OCI-LY1 (cell line): ENCODE measurements around the gene STX17.

Experiments
- H2AFZ ChIP-seq: fragments of 200-600 bp; sonication (generic), shearing (Covaris generic); 2 replicates; pipeline ENCODE4 v1.6.0; 2014; ENCODE audit warnings: antibody characterized with exemption, mild to moderate bottlenecking, low read length
- H3F3A ChIP-seq: fragments of 200-600 bp; sonication (generic), shearing (Covaris generic); 2 replicates; pipeline ENCODE4 v1.6.0; 2014; ENCODE audit warnings: mild to moderate bottlenecking, antibody characterized with exemption, low read length, moderate library complexity; ENCODE audit not compliant: insufficient read depth
- H3K27ac ChIP-seq: fragments of 200-600 bp; sonication (generic); 2 replicates; pipeline ENCODE4 v1.5.1; 2014; ENCODE audit warnings: low read length, mixed run types, mild to moderate bottlenecking, low read depth; ENCODE audit not compliant: poor library complexity, severe bottlenecking
- H3K27me3 ChIP-seq: fragments of 200-600 bp; sonication (generic); 2 replicates; pipeline ENCODE4 v1.6.0; 2014; ENCODE audit warnings: antibody characterized with exemption, mild to moderate bottlenecking, low read length, moderate library complexity; ENCODE audit not compliant: insufficient read depth
- H3K36me3 ChIP-seq: fragments of 200-600 bp; sonication (generic); 2 replicates; pipeline ENCODE4 v1.6.1; 2014; ENCODE audit warnings: mild to moderate bottlenecking, antibody characterized with exemption, low read length, moderate library complexity, mixed read lengths; ENCODE audit not compliant: insufficient read depth
- H3K4me1 ChIP-seq: fragments of 200-600 bp; sonication (generic); 2 replicates; pipeline ENCODE4 v1.5.1; 2014; ENCODE audit warnings: mild to moderate bottlenecking, low read length, moderate library complexity; ENCODE audit not compliant: insufficient read depth, severe bottlenecking
- H3K4me2 ChIP-seq: fragments of 200-600 bp; sonication (generic), shearing (Covaris generic); 2 replicates; pipeline ENCODE4 v1.6.1; 2014; ENCODE audit warnings: low read length
- H3K4me3 ChIP-seq: fragments of 200-600 bp; sonication (generic); 2 replicates; pipeline ENCODE4 v1.5.1; 2014; ENCODE audit warnings: low read length, low read depth, mild to moderate bottlenecking, mixed read lengths; ENCODE audit not compliant: poor library complexity, severe bottlenecking
- H3K79me2 ChIP-seq: fragments of 200-600 bp; shearing (Covaris generic); 2 replicates; pipeline ENCODE4 v1.6.1; 2016; ENCODE audit warnings: mixed run types, low read length, mixed read lengths; ENCODE audit not compliant: insufficient read depth
- H3K9ac ChIP-seq: fragments of 200-600 bp; sonication (generic), shearing (Covaris generic); 2 replicates; pipeline ENCODE4 v1.6.1; 2014; ENCODE audit warnings: mild to moderate bottlenecking, low read length, mixed read lengths
- H3K9me2 ChIP-seq: fragments of 200-600 bp; sonication (generic), shearing (Covaris generic); 2 replicates; pipeline ENCODE4 v1.6.1; 2014; ENCODE audit warnings: low read depth, mild to moderate bottlenecking, low read length, mixed read lengths
- H3K9me3 ChIP-seq: fragments of 200-600 bp; shearing (Covaris generic); 2 replicates; pipeline ENCODE4 v1.6.1; 2014; ENCODE audit warnings: low read length, mixed read lengths
- H4K20me1 ChIP-seq: fragments of 200-600 bp; sonication (generic), shearing (Covaris generic); 2 replicates; pipeline ENCODE4 v1.6.0; 2016; ENCODE audit warnings: mild to moderate bottlenecking, low read length; ENCODE audit not compliant: insufficient read depth
- EZH2 ChIP-seq: fragments of 200-600 bp; sonication (generic), shearing (Covaris generic); IDR thresholded peaks from 2 replicates; pipeline ENCODE4 v1.8.0; 2017; ENCODE audit warnings: borderline replicate concordance, mixed run types, mild to moderate bottlenecking, antibody characterized with exemption, low read length, moderate library complexity, mixed read lengths
- TF ChIP-seq, protein P1 (sequence below): fragments of 200-600 bp; sonication (generic), shearing (Covaris generic); IDR thresholded peaks from 2 replicates; pipeline ENCODE4 v1.5.1; 2017; ENCODE audit warnings: mild to moderate bottlenecking, antibody characterized with exemption, low read length, moderate library complexity, mixed read lengths

The STX17 gene

DNA sequence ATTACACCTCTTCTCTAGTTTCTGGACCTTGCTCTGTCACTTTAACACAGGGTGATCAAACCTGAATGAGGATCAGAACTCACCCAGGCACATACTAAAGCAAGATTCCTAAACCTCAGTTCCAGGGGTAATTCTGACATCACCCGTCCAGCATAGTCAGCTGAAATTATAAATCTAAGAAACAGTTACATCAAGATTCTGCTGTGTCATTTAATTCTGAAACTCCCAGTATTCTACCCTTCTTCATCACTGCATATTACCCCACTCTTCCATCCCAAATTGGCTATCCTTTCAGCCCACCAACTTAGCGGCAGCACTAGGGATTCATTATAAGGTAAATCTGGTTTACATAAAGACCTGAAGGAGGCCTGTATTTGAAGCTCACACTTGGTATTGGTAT is 64.0 kb downstream of the STX17 start:
- no peak overlapping the region for H3K27ac ChIP-seq
- no peak overlapping the region for H3K4me3 ChIP-seq
- no peaks in the 10 kb centered on the region for H4K20me1 ChIP-seq
- H3K9me2 ChIP-seq = no peaks in the 10 kb centered on the region
- H3K36me3 ChIP-seq = peaks cover 13% of the 10 kb centered on the region; the same call in 1 of the 2 replicates
- H3K4me2 ChIP-seq = no peak overlapping the region
- no peak overlapping the region for H3K9ac ChIP-seq
- H3K9me3 ChIP-seq = no peaks in the 10 kb centered on the region
- H3F3A ChIP-seq = no peaks in the 10 kb centered on the region
- TF ChIP-seq EZH2 = no peak
- TF ChIP-seq, protein P1, sequence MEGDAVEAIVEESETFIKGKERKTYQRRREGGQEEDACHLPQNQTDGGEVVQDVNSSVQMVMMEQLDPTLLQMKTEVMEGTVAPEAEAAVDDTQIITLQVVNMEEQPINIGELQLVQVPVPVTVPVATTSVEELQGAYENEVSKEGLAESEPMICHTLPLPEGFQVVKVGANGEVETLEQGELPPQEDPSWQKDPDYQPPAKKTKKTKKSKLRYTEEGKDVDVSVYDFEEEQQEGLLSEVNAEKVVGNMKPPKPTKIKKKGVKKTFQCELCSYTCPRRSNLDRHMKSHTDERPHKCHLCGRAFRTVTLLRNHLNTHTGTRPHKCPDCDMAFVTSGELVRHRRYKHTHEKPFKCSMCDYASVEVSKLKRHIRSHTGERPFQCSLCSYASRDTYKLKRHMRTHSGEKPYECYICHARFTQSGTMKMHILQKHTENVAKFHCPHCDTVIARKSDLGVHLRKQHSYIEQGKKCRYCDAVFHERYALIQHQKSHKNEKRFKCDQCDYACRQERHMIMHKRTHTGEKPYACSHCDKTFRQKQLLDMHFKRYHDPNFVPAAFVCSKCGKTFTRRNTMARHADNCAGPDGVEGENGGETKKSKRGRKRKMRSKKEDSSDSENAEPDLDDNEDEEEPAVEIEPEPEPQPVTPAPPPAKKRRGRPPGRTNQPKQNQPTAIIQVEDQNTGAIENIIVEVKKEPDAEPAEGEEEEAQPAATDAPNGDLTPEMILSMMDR = no peak
- H3K79me2 ChIP-seq = no peaks in the 10 kb centered on the region
- H3K27me3 ChIP-seq = no peaks in the 10 kb centered on the region
- no peak overlapping the region for H2AFZ ChIP-seq
- no peaks in the 10 kb centered on the region for H3K4me1 ChIP-seq

DNA sequence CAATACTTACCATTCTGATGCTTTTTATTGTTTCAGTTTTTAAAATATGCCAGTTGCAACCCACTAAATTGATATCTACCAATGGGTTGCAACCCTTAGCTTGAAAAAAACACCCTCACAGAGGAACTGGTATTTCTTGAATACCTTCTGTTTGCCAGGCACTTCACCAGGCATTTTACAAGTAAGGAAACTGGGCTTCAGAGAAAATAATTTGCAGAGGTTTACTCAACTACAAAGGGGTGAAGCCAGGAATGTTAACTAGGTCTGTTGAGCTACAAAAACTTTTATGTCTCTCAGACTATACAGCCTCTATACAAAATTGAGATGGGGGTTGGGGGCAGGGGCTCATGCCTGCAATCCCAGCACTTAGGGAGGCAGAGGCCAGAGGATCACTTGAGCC is 65.0 kb downstream of the STX17 start:
- H3K36me3 ChIP-seq = peaks cover 13% of the 10 kb centered on the region; the same call in 1 of the 2 replicates
- TF ChIP-seq, protein P1 = no peak
- TF ChIP-seq EZH2 = no peak
- no peak overlapping the region for H3K4me2 ChIP-seq

DNA sequence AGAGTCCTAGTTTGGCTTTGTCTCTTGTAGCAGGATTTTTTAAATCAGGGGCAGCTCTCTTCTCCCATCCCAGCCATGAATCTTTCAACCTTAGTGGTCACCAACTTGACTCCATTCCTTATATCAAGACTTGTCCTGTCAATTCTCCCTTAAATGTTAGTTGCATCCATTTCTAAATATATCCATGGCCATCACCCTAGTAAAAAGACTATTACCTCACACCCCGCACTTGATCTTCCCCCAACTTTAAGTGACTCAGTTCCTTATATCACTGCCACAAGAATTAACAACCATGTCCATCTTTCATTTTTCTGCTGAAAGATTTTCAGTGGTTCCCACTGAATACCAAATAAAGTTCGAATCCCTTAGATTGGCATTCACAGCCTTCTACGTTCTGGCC is 67.0 kb downstream of the STX17 start:
- no peaks in the 10 kb centered on the region for H3F3A ChIP-seq
- no peaks in the 10 kb centered on the region for H3K9me3 ChIP-seq
- H3K79me2 ChIP-seq = no peaks in the 10 kb centered on the region
- H3K36me3 ChIP-seq = peaks cover 11% of the 10 kb centered on the region; the same call in 1 of the 2 replicates
- H3K4me2 ChIP-seq = no peak overlapping the region
- no peak for TF ChIP-seq EZH2
- TF ChIP-seq, protein P1 = no peak
- no peaks in the 10 kb centered on the region for H3K27me3 ChIP-seq
- H3K9me2 ChIP-seq = no peaks in the 10 kb centered on the region
- no peak overlapping the region for H3K4me3 ChIP-seq
- no peaks in the 10 kb centered on the region for H4K20me1 ChIP-seq
- no peak overlapping the region for H3K9ac ChIP-seq
- no peaks in the 10 kb centered on the region for H3K4me1 ChIP-seq
- H2AFZ ChIP-seq = no peak overlapping the region
- no peak overlapping the region for H3K27ac ChIP-seq

More for the DNA sequence above, 65.0 kb downstream of the STX17 start:
- Histone ChIP-seq H3K27ac (no peak overlapping the region), H3F3A (no peaks in the 10 kb centered on the region), H3K79me2 (no peaks in the 10 kb centered on the region), H4K20me1 (no peaks in the 10 kb centered on the region), H3K4me3 (no peak overlapping the region), H2AFZ (no peak overlapping the region), H3K9me2 (no peaks in the 10 kb centered on the region), H3K9me3 (no peaks in the 10 kb centered on the region), H3K27me3 (no peaks in the 10 kb centered on the region), H3K4me1 (no peaks in the 10 kb centered on the region), H3K9ac (no peak overlapping the region)
